Tongue (tissue), 2 donors: ENCODE measurements around the gene OSTN. TPM values are rescaled to one million over a fixed set of nuclear protein-coding genes. Genes with fewer than 3 reads are reported as not detected.
"Not testable (repeated sequence)": the region's sequence is repeated elsewhere in the genome, so short reads cannot be mapped to it uniquely, and the experiment has no call there.

Experiments used
- DNase-seq: peaks from one replicate; pipeline ENCODE4 v3.0.0-alpha.2; 2015
- total RNA-seq: library from RNA; depleted of rRNA; stranded (reverse); fragments of >200 nt; gene quantifications from one replicate; pipeline ENCODE4 v1.2.3, GENCODE V29; 2014

OSTN gene, protein sequence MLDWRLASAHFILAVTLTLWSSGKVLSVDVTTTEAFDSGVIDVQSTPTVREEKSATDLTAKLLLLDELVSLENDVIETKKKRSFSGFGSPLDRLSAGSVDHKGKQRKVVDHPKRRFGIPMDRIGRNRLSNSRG
- 9.5 TPM for total RNA-seq

DNA sequence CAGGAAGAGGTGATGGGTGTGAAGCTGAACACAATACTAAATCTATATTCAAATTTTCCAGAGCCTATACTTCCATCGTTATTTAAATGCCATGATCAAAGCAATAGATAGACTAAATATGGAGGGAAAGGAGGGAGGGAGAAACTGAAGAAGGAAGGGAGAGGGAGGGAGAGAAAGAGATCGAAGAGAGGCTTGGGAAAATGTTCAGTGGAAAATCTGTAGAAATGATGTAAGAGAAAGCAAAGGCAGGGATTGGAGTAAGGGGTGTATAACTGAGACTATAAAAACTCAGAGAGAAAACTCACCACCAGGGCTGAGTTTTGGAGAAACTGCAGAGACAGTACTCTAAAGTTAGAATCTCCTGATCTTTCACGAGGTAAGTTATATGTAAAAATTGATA, at the start of gene OSTN:
Gene OSTN, plus strand, starts transcription at position 310 of the 400 bp plus-strand sequence. CDS start 13,292 bp downstream, outside the sequence.
- no peak for DNase-seq

DNA sequence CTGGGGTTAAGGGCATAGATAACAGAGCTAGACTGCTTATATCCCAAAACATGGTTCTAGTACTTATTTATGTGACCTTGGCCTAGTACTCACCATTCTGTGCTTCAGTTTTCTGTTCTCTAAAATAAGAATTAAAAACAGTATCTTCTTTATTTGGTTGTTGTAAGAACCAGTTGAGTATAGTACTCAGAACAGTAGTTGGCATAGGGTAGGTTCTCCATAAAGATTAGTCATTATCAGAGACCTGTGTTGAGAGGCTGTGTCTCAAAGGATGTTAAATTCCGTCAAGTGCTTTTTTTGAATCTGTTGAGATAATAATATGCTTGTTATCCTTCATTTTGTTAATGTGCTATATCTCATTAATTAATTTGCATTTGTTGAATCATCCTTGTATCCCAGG, 47.4 kb upstream of the OSTN start:
- DNase-seq, result no peak

DNA sequence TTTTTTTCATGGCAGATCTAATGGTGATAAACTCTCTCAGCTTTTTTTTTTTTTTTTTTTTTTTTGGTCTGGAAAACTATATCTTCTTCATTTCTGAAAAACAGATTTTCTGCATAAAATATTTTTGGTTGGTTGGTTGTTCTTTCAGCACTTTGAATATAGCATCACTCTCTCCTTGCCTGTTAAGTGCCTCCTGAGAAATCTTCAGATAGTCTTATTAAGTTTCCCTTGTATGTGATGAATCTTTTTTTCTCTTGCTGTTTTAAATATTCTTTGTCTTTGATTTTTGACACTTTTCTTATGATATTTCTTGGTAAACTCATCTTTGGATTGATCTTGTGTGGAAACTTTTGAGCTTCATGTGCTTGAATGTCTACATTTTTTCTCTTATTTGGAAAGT, 44.2 kb upstream of the OSTN start:
- DNase-seq, result no peak

DNA sequence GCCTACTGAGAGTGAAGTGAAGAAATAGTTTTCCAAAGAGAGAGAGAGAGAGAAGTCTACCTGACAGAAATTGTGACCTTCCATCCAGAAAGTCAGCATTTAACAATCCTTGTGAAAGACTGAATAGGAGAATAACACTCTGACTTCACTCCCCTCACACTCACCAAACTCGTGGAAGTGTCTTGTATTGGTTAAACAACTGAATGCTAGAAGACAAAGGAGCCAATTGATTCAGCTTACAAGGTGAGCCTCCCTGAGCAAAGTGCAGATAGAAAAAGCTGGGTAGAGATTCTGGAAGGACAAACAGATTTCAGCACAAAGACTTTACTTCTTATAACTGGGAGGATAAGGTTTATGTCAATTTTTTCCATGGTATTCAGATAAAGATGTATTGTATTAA, 40.8 kb upstream of the OSTN start:
- no peak for DNase-seq

DNA sequence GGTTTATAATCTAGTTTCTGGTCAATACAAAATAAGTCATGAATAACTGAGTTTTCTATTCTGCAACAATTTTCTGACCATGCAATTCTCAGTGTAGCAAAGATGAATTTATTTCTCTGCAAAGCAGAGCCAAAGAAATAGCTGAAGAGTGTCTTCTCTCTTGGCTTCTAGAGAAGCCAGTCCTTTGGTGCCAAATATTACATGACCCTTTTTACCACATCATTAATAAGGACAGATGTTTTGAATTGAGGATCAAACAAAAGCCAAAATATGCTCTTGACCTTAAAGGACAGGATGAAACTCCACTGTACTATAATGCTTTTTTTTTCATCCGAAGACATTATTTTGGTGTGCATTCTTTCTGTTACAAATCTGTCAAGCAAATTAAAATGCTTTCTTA, 40.2 kb upstream of the OSTN start:
- DNase-seq, result no peak

DNA sequence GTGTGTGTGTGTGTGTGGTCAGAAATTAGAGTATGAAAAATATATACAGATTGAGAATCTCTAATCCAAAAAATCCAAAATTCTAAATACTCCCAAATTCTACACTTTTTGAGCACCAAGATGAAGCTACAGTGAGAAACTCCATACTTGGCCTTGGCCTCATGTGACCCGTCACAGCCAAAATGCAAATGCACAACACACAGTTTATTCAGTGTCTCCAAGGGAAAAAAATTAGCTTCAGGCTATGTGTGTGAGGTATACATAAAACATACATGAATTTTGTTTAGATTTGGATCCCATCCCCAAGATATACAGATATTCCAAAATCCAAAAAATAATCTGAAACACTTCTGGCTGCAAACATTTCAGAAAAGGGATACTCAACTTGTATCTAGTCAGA, 33.2 kb upstream of the OSTN start:
- no peak for DNase-seq

DNA sequence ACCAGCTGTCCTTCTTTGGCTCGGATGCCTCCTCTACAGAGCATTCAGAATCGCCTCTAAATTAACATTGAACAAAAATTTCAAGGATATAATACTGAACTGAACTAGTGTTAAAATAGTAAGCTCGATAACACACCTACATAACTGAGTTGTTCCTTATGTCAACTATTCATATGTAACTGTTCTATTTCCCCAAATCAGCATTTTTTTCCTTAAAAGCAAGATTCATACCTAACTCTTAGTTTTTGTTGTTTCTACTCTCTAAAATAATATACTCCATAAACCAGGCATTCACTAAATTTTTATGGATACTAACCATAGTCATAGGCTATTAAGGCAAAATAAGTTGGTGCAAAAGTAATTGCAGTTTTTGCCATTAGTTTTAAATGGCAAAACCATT, 32.7 kb upstream of the OSTN start:
- DNase-seq, result no peak

DNA sequence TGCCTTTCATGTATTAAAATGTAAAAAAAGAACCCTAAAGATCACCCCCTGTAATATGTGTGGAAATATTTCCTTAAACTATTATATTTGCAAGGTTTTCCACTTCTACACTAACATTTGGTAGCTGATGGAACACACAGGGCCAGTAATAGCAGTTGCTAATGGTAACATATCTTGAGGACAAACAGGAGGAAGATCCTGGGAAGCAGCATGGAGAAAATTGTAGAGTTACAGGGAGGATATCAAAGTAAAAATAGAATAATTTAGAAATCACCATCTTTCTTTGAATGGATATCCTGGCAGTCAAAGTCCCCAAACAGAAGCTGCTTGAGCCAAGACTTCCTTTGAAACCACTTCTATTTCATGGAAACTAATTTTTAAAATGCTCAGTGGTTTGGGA, 29.5 kb upstream of the OSTN start:
- DNase-seq, result no peak

DNA sequence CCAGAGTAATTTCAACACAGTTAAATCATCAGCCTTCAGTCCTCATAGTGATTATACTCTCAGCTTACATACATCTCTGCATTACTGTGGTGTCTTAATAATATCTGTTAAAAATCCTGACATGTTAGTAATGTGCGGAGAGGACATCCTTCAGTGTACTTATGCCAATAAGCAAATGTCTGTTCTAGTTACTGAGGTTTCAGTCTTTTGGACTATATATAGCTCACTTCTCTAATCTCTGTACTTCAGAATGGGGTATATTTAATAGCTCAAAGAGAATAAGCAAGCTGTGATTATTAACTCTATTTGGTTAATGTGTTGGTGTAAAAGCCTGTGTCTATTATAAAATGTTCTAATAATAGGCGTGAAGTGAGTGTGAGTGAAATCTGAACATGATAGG, 28.9 kb upstream of the OSTN start:
- no peak for DNase-seq

DNA sequence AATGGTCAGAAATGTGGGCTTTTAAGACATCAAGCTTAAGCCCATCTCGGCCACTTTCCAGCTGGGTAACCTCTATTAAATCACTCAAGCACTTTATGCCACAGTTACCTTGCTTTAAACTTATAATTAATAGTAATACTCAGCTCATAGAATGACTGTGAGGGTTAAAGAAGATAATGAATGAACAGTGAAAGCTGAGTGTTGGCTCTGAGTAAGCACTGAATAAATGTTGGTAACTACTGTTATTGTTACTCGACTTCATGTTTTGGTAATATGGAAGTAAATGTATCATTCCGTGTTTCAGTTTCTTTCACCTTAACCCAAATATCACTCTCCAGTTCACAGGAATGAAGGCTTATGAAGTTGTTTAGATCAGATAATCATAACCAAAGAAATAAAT, 23.9 kb upstream of the OSTN start:
- DNase-seq, result no peak

DNA sequence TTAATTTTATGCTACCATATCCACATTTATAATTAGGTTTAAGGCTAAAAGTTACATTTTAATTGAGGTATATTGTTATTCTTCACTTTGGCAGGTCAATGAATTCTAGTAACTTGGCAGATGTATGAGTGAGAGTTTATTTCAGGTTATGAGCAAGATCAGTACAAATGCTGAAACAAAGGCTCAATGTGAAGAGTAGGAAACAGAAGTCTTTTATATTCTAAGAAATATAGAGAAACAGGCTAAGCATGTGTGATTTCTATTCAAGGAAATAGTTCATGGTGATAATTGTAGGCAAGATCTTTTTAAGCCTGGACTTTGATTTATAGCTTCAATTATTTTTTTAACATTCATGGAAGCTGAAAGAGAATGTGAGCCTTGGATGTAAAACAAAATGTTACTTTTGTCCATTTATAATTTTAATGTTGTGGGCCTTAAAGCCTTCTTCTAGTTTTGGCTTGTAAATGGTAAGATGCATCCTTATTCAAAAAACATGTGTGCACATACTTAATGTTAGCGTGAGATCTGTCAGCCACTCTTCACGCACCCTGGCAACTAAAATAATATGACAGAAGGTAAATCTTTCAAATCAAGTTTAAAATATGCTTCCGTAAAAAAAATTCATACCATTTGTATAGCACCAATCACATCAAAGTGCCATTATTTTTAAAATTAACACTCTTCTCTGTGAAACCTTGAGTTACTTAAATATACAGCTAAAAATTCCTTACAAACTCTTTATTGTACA, 22.8 kb upstream of the OSTN start:
- no peak for DNase-seq

DNA sequence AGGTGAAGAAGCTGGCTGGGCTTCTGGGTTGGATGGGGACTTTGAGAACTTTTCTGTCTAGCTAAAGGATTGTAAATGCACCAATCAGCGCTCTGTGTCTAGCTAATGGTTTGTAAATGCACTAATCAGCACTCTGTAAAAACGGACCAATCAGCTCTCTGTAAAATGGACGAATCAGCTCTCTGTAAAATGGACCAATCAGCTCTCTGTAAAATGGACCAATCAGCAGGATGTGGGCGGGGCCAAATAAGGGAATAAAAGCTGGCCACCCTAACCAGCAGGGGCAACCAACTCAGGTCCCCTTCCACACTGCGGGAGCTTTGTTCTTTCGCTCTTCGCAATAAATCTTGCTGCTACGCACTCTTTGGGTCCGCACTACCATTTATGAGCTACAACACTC, 13.7 kb upstream of the OSTN start:
- DNase-seq, result not testable (repeated sequence)

DNA sequence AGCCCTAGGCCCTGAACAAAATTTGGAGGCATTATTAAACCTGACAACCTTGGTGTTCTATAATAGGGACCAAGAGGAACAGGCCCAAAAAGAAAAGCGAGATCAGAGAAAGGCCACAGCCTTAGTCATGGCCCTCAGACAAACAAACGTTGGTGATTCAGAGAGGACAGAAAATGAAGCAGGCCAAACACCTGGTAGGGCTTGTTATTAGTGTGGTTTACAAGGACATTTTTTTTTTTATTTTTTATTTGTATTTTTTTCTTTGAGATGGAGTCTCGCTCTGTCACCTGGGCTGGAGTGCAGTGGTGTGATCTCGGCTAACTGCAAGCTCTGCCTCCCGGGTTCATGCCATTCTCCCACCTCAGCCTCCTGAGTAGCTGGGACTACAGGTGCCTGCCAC, 10.8 kb upstream of the OSTN start:
- not testable (repeated sequence) for DNase-seq

DNA sequence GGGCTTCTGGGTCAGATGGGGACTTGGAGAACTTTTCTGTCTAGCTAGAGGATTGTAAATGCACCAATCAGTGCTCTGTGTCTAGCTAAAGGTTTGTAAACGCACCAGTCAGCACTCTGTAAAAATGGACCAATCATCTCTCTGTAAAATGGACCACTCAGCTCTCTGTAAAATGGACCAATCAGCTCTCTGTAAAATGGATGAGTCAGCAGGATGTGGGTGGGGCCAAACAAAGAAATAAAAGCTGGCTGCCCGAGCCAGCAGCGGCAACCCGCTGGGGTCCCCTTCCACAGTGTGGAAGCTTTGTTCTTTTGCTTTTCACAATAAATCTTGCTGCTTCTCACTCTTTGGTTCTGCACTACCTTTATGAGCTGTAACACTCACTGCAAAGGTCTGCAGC, 6.8 kb upstream of the OSTN start:
- not testable (repeated sequence) for DNase-seq

DNA sequence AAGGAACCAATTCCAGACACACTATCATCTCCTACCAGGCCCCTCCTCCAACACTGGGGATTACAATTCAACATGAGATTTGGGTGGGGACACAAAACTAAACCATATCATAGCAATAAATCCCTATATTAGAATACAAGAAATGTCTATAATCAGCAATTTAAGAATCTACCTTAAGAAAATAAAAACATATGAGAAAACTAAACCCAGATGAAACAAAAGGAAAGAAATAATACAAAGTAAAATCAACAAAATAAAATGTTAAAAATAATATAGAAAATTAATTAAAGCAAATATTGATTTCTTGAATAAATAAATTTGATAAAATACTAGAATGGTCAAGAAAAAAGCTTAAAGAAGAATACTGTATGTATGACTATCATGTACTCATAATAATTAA, 6.1 kb upstream of the OSTN start:
- no peak for DNase-seq

DNA sequence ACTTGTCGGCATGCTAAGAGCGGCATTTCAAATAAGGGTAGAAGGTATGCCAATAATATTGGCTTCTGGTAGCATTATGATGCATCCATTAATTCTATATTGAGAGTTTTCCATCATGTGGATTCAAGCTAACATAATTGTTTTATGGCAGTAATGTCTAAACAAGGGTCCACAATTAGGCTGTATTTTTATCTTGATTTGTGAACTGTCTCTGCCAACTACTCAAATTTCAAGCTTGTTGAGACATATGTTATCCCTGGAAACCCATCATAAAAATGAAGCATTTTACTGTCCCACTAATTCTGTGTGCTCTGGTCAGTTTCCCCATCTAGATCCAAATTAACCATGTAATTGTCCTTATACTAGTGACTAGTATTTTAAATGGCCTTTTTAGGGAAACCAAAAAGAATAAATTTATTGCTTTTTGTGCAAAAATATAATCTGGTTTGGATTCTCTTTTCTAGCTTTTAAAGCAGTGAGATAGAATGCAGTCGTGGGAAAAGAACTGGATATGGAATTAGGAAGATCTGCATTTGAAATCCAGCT, 1.2 kb upstream of the OSTN start:
- DNase-seq, result no peak

DNA sequence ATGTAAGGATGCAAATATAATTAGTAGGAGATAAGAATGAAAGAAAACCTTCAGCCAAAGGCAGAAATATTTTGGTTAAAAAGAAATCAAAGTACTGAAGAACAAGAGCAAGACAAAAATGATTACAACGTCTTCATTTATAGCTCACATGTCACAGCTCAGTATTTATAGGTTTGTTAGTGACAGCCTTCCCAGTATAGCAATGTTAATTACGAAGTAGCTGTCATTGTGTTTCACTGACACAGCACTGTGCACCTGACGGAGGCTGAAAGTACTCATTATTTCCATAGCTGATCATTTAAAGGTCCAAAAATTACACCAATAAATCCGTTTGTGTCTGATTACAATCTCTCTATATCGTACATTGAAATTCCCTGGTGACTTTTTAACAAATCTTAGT, 561 bp upstream of the OSTN start:
- no peak for DNase-seq

DNA sequence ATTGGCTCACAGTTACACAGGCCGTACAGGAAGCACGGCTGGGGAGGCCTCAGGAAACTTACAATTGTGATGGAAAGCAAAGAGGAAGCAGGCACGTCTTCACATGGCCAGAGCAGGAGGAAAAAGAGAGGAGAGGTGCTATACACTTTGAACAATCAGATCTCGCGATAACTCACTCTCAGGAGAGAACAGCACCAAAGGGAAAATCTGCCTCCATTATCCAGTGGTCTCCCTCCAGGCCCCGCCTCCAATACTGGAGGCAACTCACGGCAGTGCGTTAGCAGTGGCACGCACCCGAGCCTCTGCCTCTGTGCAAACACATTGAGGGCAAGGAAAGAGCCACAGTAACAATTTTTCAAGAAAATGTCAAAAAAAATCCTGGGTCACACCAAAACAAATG, 11.0 kb downstream of the OSTN start:
- no peak for DNase-seq

DNA sequence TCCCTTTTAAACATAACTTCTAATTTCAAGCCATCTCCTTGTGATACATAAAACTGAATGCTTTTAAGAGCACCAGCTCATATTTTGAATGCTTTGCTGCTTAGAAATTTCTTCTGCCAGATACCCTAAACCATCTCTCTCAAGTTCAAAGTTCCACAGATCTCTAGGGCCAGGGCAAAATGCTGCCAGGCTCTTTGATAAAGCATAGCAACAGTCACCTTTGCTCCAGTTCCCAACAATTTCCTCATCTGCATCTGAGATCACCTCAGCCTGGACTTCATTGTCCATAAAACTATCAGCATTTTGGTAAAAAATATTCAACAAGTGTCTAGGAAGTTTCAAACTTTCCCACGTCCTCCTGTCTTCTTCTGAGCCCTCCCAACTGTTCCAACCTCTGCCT, 17.5 kb downstream of the OSTN start:
- no peak for DNase-seq

DNA sequence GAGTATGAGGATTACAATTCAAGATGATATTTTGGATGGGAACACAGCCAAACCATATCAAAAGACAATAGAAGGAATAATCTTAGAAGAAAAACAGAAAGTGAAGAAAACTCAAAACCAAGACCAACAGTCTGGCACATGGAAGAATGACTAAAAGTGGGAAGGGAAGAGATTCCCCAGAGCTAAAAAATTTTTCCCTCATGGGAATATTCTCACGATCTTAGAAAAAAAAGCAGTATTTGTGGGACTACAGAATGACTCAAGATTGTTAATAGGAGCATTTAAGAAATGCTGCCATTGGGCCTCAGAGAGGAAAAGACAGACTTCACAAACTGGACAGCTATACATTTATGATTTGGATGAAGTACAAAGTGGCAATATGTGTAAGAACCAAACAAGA, 18.3 kb downstream of the OSTN start:
- DNase-seq, result no peak

DNA sequence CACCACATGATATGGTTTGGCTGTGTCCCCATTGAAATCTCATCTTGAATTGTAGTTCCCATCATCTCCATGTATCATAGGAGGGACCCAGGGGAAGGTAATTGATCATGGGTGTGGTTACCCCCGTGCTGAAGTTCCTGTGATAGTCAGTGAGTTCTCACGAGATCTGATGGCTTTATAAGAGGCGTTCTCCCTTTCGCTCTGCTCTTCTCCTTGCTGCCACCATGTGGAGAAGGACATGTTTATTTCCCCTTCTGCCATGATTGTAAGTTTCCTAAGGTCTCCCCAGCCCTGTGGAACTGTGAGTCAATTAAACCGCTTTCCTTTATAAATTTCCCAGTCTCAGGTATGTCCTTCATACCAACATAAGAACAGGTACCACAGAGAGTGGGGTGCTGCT, 21.9 kb downstream of the OSTN start:
- no peak for DNase-seq

DNA sequence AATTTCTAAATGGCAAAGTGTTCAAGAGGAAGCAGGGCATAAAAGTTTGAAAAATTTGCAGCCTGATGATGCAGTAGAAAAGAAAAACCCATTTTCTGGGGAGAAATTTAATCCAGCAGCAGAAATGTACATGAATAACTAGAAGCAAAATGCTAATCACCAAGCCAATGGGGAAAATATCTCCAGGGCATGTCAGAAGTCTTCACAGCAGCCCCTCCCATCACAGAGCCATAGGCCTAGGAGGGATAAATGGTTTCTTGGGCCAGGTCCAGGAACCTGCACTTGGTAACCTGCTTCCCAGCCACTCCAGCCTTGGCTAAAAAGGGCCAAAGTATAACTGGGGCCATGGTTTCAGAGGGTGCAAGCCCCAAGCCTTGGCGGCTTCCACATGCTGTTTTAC, 22.6 kb downstream of the OSTN start:
- no peak for DNase-seq

DNA sequence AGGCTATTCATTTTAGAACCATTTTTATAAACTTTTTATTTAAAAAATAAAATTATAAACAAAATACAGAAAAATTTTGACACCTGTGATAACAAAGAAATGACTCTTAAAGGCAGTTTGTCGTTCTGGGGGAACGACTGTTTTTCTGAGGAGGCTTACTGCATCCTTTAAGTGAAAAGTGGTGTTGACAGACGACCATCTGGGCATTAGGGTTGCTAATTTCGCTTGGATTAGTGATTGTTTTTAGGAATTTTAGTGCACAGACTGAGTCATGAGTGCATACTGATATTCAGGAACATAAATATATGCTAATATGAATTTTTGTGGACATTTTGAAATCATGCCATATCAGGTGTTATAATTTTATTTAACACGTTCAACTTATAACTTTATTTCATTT, 28.5 kb downstream of the OSTN start:
- no peak for DNase-seq

DNA sequence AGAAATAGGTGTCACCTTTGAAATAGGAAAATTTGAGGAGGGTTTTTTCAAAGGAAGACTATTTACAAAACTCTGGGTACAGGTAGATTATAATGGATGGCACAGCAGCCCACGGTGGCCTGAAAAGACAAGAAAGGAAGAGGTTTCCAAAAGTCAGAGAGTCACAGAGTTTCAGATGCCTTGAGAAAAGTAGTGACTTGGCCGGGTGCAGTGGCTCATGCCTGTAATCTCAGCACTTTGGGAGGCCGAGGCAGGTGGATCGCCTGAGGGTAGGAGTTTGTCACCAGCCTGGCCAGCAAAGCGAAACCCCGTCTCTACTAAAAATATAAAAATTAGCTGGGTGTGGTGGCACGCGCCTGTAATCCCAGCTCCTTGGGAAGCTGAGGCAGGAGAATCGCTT, 35.2 kb downstream of the OSTN start:
- no peak for DNase-seq
